ENCODE measurements around the gene NEGR1. TPM values are rescaled to one million over a fixed set of nuclear protein-coding genes. Genes with fewer than 3 reads are reported as not detected.

Gene NEGR1
- total and polyA plus RNA-seq, 10 donors: 0.07 to 1.3 (median 0.54) TPM

GRCh38 chr1:71695821-71696220 lies 586.5 kb downstream of the NEGR1 start:
- Histone ChIP-seq H3K27me3 (replicated peaks in 1 of 7) (no peaks in the 10 kb centered on the region), H3K4me1 (no peaks in the 10 kb centered on the region), H3K36me3 (no peaks in the 10 kb centered on the region), H3K27ac (no peak overlapping the region), H3K4me3 (no peak overlapping the region), H3K9me3 (no peaks in the 10 kb centered on the region)
- no peak for TF ChIP-seq POLR2A (IDR thresholded peaks at IDR 0.05)
- TF ChIP-seq CTCF (IDR thresholded peaks at IDR 0.05 in 8 of 11, conservative IDR thresholded peaks at IDR 0.05 in 3 of 11): no peak
- no peak for TF ChIP-seq POLR2AphosphoS5 (IDR thresholded peaks at IDR 0.05)
- no peak for DNase-seq
- WGBS, 5 donors: 60 to 89% (median 69%) methylated on average over 1 of the region's 1 CpG
- intact Hi-C loops (cut with DNase I; ENCODE audit: low total_unique reads): no loop called here

DNA sequence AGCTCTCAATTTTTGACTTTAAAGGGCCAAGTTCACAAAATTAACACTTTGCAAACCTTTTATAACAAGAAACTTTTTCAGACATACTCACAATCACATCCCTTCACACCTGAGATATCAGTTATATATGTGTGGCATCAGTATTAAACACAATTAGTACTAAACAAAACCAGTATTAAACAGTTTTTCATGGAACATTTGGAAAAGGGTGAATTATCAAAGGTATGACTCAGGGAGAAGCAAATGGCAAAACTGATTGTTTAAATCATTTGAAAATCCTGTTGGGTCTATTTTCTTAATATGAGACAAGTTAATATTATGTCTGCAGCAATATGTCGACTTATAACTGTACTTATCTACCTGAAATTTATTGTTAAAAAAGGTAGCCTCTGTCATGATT lies 587.3 kb downstream of the NEGR1 start:
- intact Hi-C loops (cut with DNase I; ENCODE audit: low total_unique reads): no loop called here
- TF ChIP-seq POLR2AphosphoS5 (IDR thresholded peaks at IDR 0.05) (no peak), CTCF (IDR thresholded peaks at IDR 0.05 in 8 of 11, conservative IDR thresholded peaks at IDR 0.05 in 3 of 11) (no peak), POLR2A (IDR thresholded peaks at IDR 0.05) (no peak)
- H3K9me3 ChIP-seq: no peaks in the 10 kb centered on the region
- 57 to 81% (median 78%) methylated on average over 1 of the region's 1 CpG for WGBS, 5 donors
- H3K27ac ChIP-seq: no peak overlapping the region
- H3K27me3 ChIP-seq (replicated peaks in 1 of 7): no peaks in the 10 kb centered on the region
- no peak overlapping the region for H3K4me3 ChIP-seq
- DNase-seq: no peak
- H3K36me3 ChIP-seq: no peaks in the 10 kb centered on the region
- H3K4me1 ChIP-seq: no peaks in the 10 kb centered on the region

- intact Hi-C loops (cut with DNase I; ENCODE audit: low total_unique reads): no loop called here
- Histone ChIP-seq H3K36me3 (no peaks in the 10 kb centered on the region), H3K27ac (no peak overlapping the region), H3K9me3 (no peaks in the 10 kb centered on the region), H3K4me1 (no peaks in the 10 kb centered on the region), H3K27me3 (replicated peaks in 1 of 7) (no peaks in the 10 kb centered on the region), H3K4me3 (no peak overlapping the region)
- no peak for TF ChIP-seq POLR2AphosphoS5 (IDR thresholded peaks at IDR 0.05)
- no peak for TF ChIP-seq CTCF (IDR thresholded peaks at IDR 0.05 in 8 of 11, conservative IDR thresholded peaks at IDR 0.05 in 3 of 11)
- TF ChIP-seq POLR2A (IDR thresholded peaks at IDR 0.05): no peak
- DNase-seq: no peak
Measured at GRCh38 chr1:71693581-71693980, 588.8 kb downstream of the NEGR1 start.

- no peaks in the 10 kb centered on the region for H3K9me3 ChIP-seq
- no peak for DNase-seq
- TF ChIP-seq CTCF (IDR thresholded peaks at IDR 0.05 in 8 of 11, conservative IDR thresholded peaks at IDR 0.05 in 3 of 11) (no peak), POLR2A (IDR thresholded peaks at IDR 0.05) (no peak), POLR2AphosphoS5 (IDR thresholded peaks at IDR 0.05) (no peak)
- no peaks in the 10 kb centered on the region for H3K36me3 ChIP-seq
- no peaks in the 10 kb centered on the region for H3K27me3 ChIP-seq (replicated peaks in 1 of 7)
- H3K4me1 ChIP-seq: no peaks in the 10 kb centered on the region
- WGBS, 5 donors: 71 to 84% (median 75%) methylated on average over 2 of the region's 2 CpGs
- intact Hi-C loops (cut with DNase I; ENCODE audit: low total_unique reads): no loop called here
- H3K4me3 ChIP-seq: no peak overlapping the region
- H3K27ac ChIP-seq: no peak overlapping the region
Measured at GRCh38 chr1:71689635-71690034, 592.7 kb downstream of the NEGR1 start.
